SK-N-SH (cell line): ENCODE measurements around the gene EFCC1. TPM values are rescaled to one million over a fixed set of nuclear protein-coding genes. Genes with fewer than 3 reads are reported as not detected.

ENCODE experiments used
- CTCF ChIA-PET: fragments of 300-600, 350-600 bp; formaldehyde crosslinking; extraction: SDS; loops from one replicate; lab custom pipeline; 2021; lab: Yijun Ruan, JAX
- POLR2A ChIA-PET: fragments of 350-600 bp; sonication (Branson Sonifier 250); formaldehyde crosslinking; extraction: SDS; loops from one replicate; lab custom pipeline; 2020; ENCODE audit warnings: antibody characterized with exemption, inconsistent platforms; lab: Yijun Ruan, JAX
- DNase-seq: peaks from one replicate; pipeline ENCODE4 v3.0.0; 2012
- H2AFZ ChIP-seq: fragments of 200-600 bp; sonication (generic); 2 replicates; pipeline ENCODE4 v1.8.1; 2016; ENCODE audit warnings: antibody characterized with exemption, mild to moderate bottlenecking, low read depth
- H3F3A ChIP-seq: fragments of 200-600 bp; sonication (generic); replicated peaks from 2 replicates; pipeline ENCODE3; 2016; ENCODE audit warnings: antibody characterized with exemption, mild to moderate bottlenecking; ENCODE audit not compliant: insufficient read depth
- H3K27ac ChIP-seq, 2 experiments: fragments of 200-500 bp in 1 of 2; fragments of 200-600 bp in 1 of 2; sonication (Bioruptor generic) in 1 of 2; sonication (generic), shearing (Covaris generic) in 1 of 2; 2 replicates each; pipeline versions ENCODE4 v1.5.1 to v1.6.1; 2014 to 2016; ENCODE audit warnings: low read depth in 2 of 2, inconsistent platforms in 1 of 2, low read length in 1 of 2, mild to moderate bottlenecking in 1 of 2, mixed read lengths in 1 of 2
- H3K27me3 ChIP-seq: fragments of 200-600 bp; sonication (generic), shearing (Covaris generic); 2 replicates; pipeline ENCODE4 v1.6.1; 2016; ENCODE audit warnings: mixed run types; ENCODE audit not compliant: insufficient read depth
- H3K36me3 ChIP-seq, 2 experiments: fragments of 200-500 bp in 1 of 2; fragments of 200-600 bp in 1 of 2; sonication (Bioruptor generic) in 1 of 2; sonication (generic) in 1 of 2; replicated peaks in 1 of 2; 2 replicates each; pipeline versions ENCODE3 to v1.5.1; 2014 to 2016; ENCODE audit warnings: low read length in 1 of 2, mild to moderate bottlenecking in 1 of 2; ENCODE audit not compliant: insufficient read depth in 2 of 2, control insufficient read depth in 1 of 2
- H3K4me1 ChIP-seq, 2 experiments: fragments of 200-500 bp in 1 of 2; fragments of 200-600 bp in 1 of 2; sonication (Bioruptor generic) in 1 of 2; sonication (generic), shearing (Covaris generic) in 1 of 2; 2 replicates each; pipeline versions ENCODE4 v1.5.1 to v1.6.1; 2014 to 2016; ENCODE audit warnings: low read depth in 1 of 2, low read length in 1 of 2, mixed run types in 1 of 2; ENCODE audit not compliant: insufficient read depth in 2 of 2, control insufficient read depth in 1 of 2
- H3K4me2 ChIP-seq: fragments of 200-600 bp; sonication (generic), shearing (Covaris generic); 2 replicates; pipeline ENCODE4 v1.6.1; 2017; ENCODE audit warnings: mixed run types
- H3K4me3 ChIP-seq, 2 experiments: fragments of 200-500 bp in 1 of 2; fragments of 200-600 bp in 1 of 2; sonication (Bioruptor generic) in 1 of 2; sonication (generic), shearing (Covaris generic) in 1 of 2; 2 replicates each; pipeline versions ENCODE4 v1.5.1 to v1.8.1; 2014 to 2016; ENCODE audit warnings: low read depth in 2 of 2, inconsistent platforms in 1 of 2, low read length in 1 of 2, mild to moderate bottlenecking in 1 of 2, mixed read lengths in 1 of 2, moderate library complexity in 1 of 2
- H3K79me2 ChIP-seq: fragments of 200-600 bp; sonication (generic); 2 replicates; pipeline ENCODE4 v1.8.1; 2017; ENCODE audit warnings: mild to moderate bottlenecking; ENCODE audit not compliant: insufficient read depth
- H3K9ac ChIP-seq: fragments of 200-600 bp; sonication (generic); 2 replicates; pipeline ENCODE4 v1.6.1; 2017; ENCODE audit warnings: mixed run types
- H3K9me2 ChIP-seq: fragments of 200-600 bp; sonication (generic); 2 replicates; pipeline ENCODE4 v1.6.1; 2017; ENCODE audit warnings: mixed run types
- H3K9me3 ChIP-seq: fragments of 200-600 bp; sonication (generic); 2 replicates; pipeline ENCODE4 v1.6.1; 2017; ENCODE audit warnings: mixed run types, mild to moderate bottlenecking, moderate library complexity
- H4K20me1 ChIP-seq: fragments of 200-600 bp; sonication (generic); 2 replicates; pipeline ENCODE4 v1.6.1; 2017; ENCODE audit warnings: mild to moderate bottlenecking, mixed run types; ENCODE audit not compliant: insufficient read depth
- EP300 ChIP-seq, 2 experiments: IDR thresholded peaks; 2 replicates each; pipeline versions ENCODE4 v1.4.0 to v1.6.1; 2012; ENCODE audit warnings: borderline replicate concordance in 1 of 2, low read depth in 1 of 2, low read length in 1 of 2
- FOXJ3 ChIP-seq: sonication (generic); formaldehyde crosslinking; IDR thresholded peaks from 2 replicates; pipeline ENCODE4 v1.5.1; 2020; ENCODE audit warnings: mild to moderate bottlenecking, missing genetic modification reagents
- FOXM1 ChIP-seq: IDR thresholded peaks from 2 replicates; pipeline ENCODE4 v1.4.0; 2012; ENCODE audit warnings: low read depth, mild to moderate bottlenecking
- JUND ChIP-seq: IDR thresholded peaks from 2 replicates; pipeline ENCODE4 v1.4.0; 2012
- MXI1 ChIP-seq: IDR thresholded peaks from 2 replicates; pipeline ENCODE4 v1.6.1; 2012; ENCODE audit warnings: mild to moderate bottlenecking, low read depth, low read length, improper control_type of control experiment
- NFIC ChIP-seq: IDR thresholded peaks from 2 replicates; pipeline ENCODE4 v1.4.0; 2012; ENCODE audit warnings: borderline replicate concordance
- NRF1 ChIP-seq: IDR thresholded peaks from 2 replicates; pipeline ENCODE4 v1.6.1; 2012; ENCODE audit warnings: low read depth, mild to moderate bottlenecking, low read length
- REST ChIP-seq: IDR thresholded peaks from 2 replicates; pipeline ENCODE4 v1.6.1; 2012; ENCODE audit warnings: mild to moderate bottlenecking, low read depth, low read length, moderate library complexity
- RFX5 ChIP-seq: IDR thresholded peaks from 2 replicates; pipeline ENCODE4 v1.6.1; 2012; ENCODE audit warnings: mild to moderate bottlenecking, improper control_type of control experiment, low read length
- RXRA ChIP-seq: IDR thresholded peaks from 2 replicates; pipeline ENCODE4 v1.4.0; 2012; ENCODE audit warnings: low read depth, mild to moderate bottlenecking, borderline replicate concordance
- SIN3A ChIP-seq: IDR thresholded peaks from 2 replicates; pipeline ENCODE4 v1.6.1; 2012; ENCODE audit warnings: low read depth, mild to moderate bottlenecking, low read length, moderate library complexity, borderline replicate concordance
- TAF1 ChIP-seq: IDR thresholded peaks from 2 replicates; pipeline ENCODE4 v1.6.1; 2012; ENCODE audit warnings: low read depth, mild to moderate bottlenecking, low read length, moderate library complexity, borderline replicate concordance
- TCF12 ChIP-seq: IDR thresholded peaks from 2 replicates; pipeline ENCODE4 v1.4.0; 2012
- TEAD4 ChIP-seq: IDR thresholded peaks from 2 replicates; pipeline ENCODE4 v1.4.0; 2012; ENCODE audit warnings: mild to moderate bottlenecking, borderline replicate concordance; ENCODE audit not compliant: insufficient read depth
- USF1 ChIP-seq: IDR thresholded peaks from 2 replicates; pipeline ENCODE4 v1.4.0; 2012; ENCODE audit warnings: low read depth, borderline replicate concordance
- WGBS: methylation state at CpG from one replicate; pipeline ENCODE4 v1.1.6; 2017; ENCODE audit warnings: low lambda C conversion rate; 5-methylcytosine and 5-hydroxymethylcytosine counted together
- polyA plus RNA-seq, 3 experiments: library from polyadenylated mRNA; depleted of rRNA; stranded (reverse); fragments of >200 nt; gene quantifications; 2 replicates each; pipeline ENCODE4 v1.2.3, GENCODE V29; 2012

The EFCC1 gene
- polyA plus RNA-seq, 1 of the 3 experiments (the other 2 are of a cell fraction) = not detected

DNA sequence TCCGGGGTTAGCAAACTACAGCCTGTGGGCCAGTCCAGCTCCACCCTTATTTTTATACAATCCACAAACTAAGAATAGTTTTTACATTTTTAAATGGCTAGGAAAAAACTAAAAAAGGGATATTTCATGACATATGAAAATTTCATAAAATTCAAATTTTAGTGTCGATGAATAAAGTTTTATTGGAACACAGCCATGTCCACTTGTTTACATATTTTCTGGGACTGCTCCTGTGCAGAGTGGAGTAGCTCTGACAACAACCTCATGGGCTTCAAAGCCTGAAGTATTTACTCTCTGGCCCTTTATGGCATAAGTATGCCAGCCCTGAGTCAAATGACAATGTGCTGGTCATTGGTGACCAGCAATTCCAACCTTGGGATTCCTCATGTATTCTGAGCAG, 17.2 kb downstream of the EFCC1 start:
- Histone ChIP-seq H4K20me1 (no peaks in the 10 kb centered on the region), H3K9me3 (no peaks in the 10 kb centered on the region), H3K79me2 (no peaks in the 10 kb centered on the region), H3K9ac (no peak overlapping the region), H3K4me2 (no peak overlapping the region), H2AFZ (no peak overlapping the region), H3K36me3 (no peaks in the 10 kb centered on the region), H3K4me1 (peaks cover 0 to 18% of the 10 kb centered on the region in 2 experiments; a peak in 1 of 4 replicates), H3F3A (no peaks in the 10 kb centered on the region), H3K9me2 (no peaks in the 10 kb centered on the region), H3K27ac (no peak overlapping the region)
- no peak for DNase-seq
- WGBS = 43% methylated on average over 2 of the region's 2 CpGs
- TF ChIP-seq FOXM1 (no peak), RFX5 (no peak), FOXJ3 (CRISPR knock-in tag) (no peak), TCF12 (no peak), SIN3A (no peak), TAF1 (no peak), USF1 (no peak), NFIC (no peak), MXI1 (no peak), RXRA (no peak), JUND (no peak)
- TF ChIP-seq, all 33 proteins: peak for 0
- ChIA-PET CTCF (interaction anchor here (1.6 kb wide), 1 partner anchor 227 kb away, joined by 5 read pairs; no protein-coding TSS in a partner anchor), POLR2A (no interaction called here)
- no peaks in the 10 kb centered on the region; the same call in 1 of the 2 replicates for H3K27me3 ChIP-seq
- no peak overlapping the region for H3K4me3 ChIP-seq

DNA sequence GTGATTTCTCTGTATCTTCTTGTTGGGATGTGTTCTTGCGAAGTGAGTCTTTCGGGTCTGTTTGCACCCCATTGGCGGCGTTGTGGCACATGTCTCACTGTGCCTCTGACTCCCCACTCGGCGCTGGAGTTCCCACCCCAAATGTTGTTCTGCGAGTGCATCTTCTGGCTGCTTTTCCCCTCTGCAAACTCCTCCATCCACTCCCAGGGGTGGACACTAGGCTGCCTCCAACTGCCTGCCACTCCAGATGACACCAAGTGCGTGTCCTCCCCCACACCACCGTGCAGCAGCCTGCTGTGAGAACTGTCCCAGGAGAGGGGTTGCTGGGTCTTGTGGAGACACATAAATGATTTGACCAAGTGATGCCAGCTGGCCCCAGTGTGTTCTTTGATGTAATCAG, 17.6 kb downstream of the EFCC1 start:
- Histone ChIP-seq H3K27ac (no peak overlapping the region), H3K4me1 (peaks cover 0 to 18% of the 10 kb centered on the region in 2 experiments; a peak in 1 of 4 replicates), H3K9me2 (no peaks in the 10 kb centered on the region), H3K9ac (no peak overlapping the region), H4K20me1 (no peaks in the 10 kb centered on the region), H3K4me2 (no peak overlapping the region), H3K9me3 (no peaks in the 10 kb centered on the region), H2AFZ (no peak overlapping the region), H3K79me2 (no peaks in the 10 kb centered on the region), H3K27me3 (no peaks in the 10 kb centered on the region; the same call in 1 of the 2 replicates), H3F3A (no peaks in the 10 kb centered on the region), H3K36me3 (no peaks in the 10 kb centered on the region), H3K4me3 (no peak overlapping the region)
- TF ChIP-seq REST (no peak), TEAD4 (no peak), MXI1 (no peak), RXRA (no peak), NRF1 (no peak), EP300 (IDR thresholded peaks at IDR 0.05; ENCODE audit: borderline replicate concordance in 1 of 2, low read depth in 1 of 2, low read length in 1 of 2) (no peak)
- ChIA-PET CTCF (no interaction called here), POLR2A (no interaction called here)
- DNase-seq = no peak
- 80% methylated on average over 9 of the region's 9 CpGs for WGBS
